Fibroblast of lung (primary cell): ENCODE results near the gene OST4.

Experiments
- EZH2 ChIP-seq: IDR thresholded peaks from 2 replicates; pipeline ENCODE4 v1.5.1; 2012; ENCODE audit warnings: low read length, control low read depth, mild to moderate bottlenecking; ENCODE audit errors: missing control alignments
- TF ChIP-seq, protein P1 (sequence below), 2 donors: IDR thresholded peaks in 1 of 2; conservative IDR thresholded peaks in 1 of 2; 1 replicate in 1 of 2; 2 replicates in 1 of 2; pipeline ENCODE4 v1.5.1; 2011 to 2012; ENCODE audit warnings: low read length in 2 of 2, control low read depth in 1 of 2, inconsistent platforms in 1 of 2, low read depth in 1 of 2, mild to moderate bottlenecking in 1 of 2

DNA sequence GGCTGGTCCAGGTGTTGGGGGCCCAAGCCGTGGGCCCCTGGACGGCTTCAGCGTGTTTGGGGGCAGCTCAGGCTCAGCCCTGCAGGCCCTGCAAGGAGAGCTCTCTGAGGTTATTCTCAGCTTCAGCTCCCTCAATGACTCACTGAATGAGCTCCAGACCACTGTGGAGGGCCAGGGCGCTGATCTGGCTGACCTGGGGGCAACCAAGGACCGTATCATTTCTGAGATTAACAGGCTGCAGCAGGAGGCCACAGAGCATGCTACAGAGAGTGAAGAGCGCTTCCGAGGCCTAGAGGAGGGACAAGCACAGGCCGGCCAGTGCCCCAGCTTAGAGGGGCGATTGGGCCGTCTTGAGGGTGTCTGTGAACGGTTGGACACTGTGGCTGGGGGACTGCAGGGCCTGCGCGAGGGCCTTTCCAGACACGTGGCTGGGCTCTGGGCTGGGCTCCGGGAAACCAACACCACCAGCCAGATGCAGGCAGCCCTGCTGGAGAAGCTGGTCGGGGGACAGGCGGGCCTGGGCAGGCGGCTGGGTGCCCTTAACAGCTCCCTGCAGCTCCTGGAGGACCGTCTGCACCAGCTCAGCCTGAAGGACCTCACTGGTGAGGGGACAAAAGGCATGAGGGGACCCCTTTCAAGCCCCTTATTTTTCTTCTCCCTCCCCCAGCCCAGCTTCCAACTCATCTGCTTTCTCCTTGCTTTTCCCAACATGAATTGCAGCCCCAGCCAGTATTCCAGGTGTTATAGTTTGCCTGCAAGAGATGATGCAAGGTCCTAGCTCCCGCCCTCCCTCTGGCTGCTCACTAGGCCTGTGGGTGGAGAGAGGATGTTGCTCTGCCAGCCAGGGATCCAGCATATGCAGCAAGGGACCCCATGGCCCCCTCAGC, 12.2 kb upstream of the OST4 start:
- TF ChIP-seq, protein P1, sequence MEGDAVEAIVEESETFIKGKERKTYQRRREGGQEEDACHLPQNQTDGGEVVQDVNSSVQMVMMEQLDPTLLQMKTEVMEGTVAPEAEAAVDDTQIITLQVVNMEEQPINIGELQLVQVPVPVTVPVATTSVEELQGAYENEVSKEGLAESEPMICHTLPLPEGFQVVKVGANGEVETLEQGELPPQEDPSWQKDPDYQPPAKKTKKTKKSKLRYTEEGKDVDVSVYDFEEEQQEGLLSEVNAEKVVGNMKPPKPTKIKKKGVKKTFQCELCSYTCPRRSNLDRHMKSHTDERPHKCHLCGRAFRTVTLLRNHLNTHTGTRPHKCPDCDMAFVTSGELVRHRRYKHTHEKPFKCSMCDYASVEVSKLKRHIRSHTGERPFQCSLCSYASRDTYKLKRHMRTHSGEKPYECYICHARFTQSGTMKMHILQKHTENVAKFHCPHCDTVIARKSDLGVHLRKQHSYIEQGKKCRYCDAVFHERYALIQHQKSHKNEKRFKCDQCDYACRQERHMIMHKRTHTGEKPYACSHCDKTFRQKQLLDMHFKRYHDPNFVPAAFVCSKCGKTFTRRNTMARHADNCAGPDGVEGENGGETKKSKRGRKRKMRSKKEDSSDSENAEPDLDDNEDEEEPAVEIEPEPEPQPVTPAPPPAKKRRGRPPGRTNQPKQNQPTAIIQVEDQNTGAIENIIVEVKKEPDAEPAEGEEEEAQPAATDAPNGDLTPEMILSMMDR (conservative IDR thresholded peaks at IDR 0.05 in 1 of 2, IDR thresholded peaks at IDR 0.05 in 1 of 2; ENCODE audit: low read depth in 1 of 2, low read length in 2 of 2), result no peak
- TF ChIP-seq EZH2, result no peak
